ENCODE data around the gene FCHSD2. TPM values are rescaled to one million over a fixed set of nuclear protein-coding genes. Genes with fewer than 3 reads are reported as not detected.

The FCHSD2 gene
- total RNA-seq, 4 donors from 2014 or later, result 17.0 to 40.0 (median 27.0) TPM

DNA sequence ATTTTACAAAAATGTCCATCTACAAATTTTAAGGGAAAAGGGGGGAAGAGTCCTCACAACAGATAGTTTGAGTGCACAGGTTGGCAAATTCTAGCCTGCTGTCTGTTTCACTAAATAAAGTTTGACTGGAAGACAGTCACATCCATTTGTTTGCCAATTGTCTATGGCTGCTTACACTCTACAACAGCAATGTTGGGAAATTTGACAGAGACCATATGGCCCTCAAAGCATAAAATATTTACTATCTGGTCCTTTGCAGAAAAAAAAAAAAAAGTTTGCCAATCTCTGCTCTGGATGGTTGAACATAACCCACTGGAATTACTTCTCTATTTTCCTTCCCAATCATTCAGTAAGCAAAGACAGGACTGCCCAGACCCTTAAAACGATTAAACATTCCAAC is 88.2 kb downstream of the FCHSD2 start:
- 82 to 83% methylated on average over 1 of the region's 1 CpG for WGBS, 2 donors (ENCODE audit: low coverage in 1 of 2)
- no peak for ATAC-seq

GRCh38 chr11:73048446-73048845 is 93.7 kb downstream of the FCHSD2 start:
- no peak overlapping the region for H3K27ac ChIP-seq
- WGBS, 2 donors (ENCODE audit: low coverage in 1 of 2), result 94 to 100% methylated on average over 3 of the region's 3 CpGs
- H3K27me3 ChIP-seq, result no peaks in the 10 kb centered on the region
- H3K36me3 ChIP-seq, result no peaks in the 10 kb centered on the region
- TF ChIP-seq POLR2A (IDR thresholded peaks at IDR 0.05), result no peak
- no peak for TF ChIP-seq POLR2AphosphoS5 (IDR thresholded peaks at IDR 0.05)
- TF ChIP-seq, protein P1, sequence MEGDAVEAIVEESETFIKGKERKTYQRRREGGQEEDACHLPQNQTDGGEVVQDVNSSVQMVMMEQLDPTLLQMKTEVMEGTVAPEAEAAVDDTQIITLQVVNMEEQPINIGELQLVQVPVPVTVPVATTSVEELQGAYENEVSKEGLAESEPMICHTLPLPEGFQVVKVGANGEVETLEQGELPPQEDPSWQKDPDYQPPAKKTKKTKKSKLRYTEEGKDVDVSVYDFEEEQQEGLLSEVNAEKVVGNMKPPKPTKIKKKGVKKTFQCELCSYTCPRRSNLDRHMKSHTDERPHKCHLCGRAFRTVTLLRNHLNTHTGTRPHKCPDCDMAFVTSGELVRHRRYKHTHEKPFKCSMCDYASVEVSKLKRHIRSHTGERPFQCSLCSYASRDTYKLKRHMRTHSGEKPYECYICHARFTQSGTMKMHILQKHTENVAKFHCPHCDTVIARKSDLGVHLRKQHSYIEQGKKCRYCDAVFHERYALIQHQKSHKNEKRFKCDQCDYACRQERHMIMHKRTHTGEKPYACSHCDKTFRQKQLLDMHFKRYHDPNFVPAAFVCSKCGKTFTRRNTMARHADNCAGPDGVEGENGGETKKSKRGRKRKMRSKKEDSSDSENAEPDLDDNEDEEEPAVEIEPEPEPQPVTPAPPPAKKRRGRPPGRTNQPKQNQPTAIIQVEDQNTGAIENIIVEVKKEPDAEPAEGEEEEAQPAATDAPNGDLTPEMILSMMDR (IDR thresholded peaks at IDR 0.05), result no peak
- TF ChIP-seq EP300 (IDR thresholded peaks at IDR 0.05), result no peak
- peaks cover 0 to 5% (median 0%) of the 10 kb centered on the region in 3 donors for H3K4me1 ChIP-seq
- H3K4me3 ChIP-seq, result no peak overlapping the region
- H3K9me3 ChIP-seq, result no peaks in the 10 kb centered on the region
- ATAC-seq, result no peak

More for the DNA sequence above, 88.2 kb downstream of the FCHSD2 start:
- Histone ChIP-seq H3K27me3 (no peaks in the 10 kb centered on the region), H3K36me3 (no peaks in the 10 kb centered on the region), H3K9me3 (no peaks in the 10 kb centered on the region), H3K4me1 (peaks cover 0 to 4% (median 0%) of the 10 kb centered on the region in 3 donors), H3K27ac (no peak overlapping the region), H3K4me3 (no peak overlapping the region)
- TF ChIP-seq EP300 (IDR thresholded peaks at IDR 0.05) (no peak), POLR2A (IDR thresholded peaks at IDR 0.05) (no peak), POLR2AphosphoS5 (IDR thresholded peaks at IDR 0.05) (no peak)
- TF ChIP-seq, protein P1 (IDR thresholded peaks at IDR 0.05), result no peak

- Histone ChIP-seq H3K4me3 (no peak overlapping the region), H3K36me3 (no peaks in the 10 kb centered on the region), H3K27ac (no peak overlapping the region), H3K27me3 (no peaks in the 10 kb centered on the region), H3K4me1 (peaks cover 0 to 5% (median 0%) of the 10 kb centered on the region in 3 donors), H3K9me3 (no peaks in the 10 kb centered on the region)
- no peak for ATAC-seq
- TF ChIP-seq POLR2AphosphoS5 (IDR thresholded peaks at IDR 0.05), result no peak
- TF ChIP-seq, protein P1 (IDR thresholded peaks at IDR 0.05), result no peak
- TF ChIP-seq EP300 (IDR thresholded peaks at IDR 0.05), result no peak
- no peak for TF ChIP-seq POLR2A (IDR thresholded peaks at IDR 0.05)
- 63 to 66% methylated on average over 2 of the region's 2 CpGs for WGBS, 2 donors (ENCODE audit: low coverage in 1 of 2)
These were observed 94.2 kb downstream of the FCHSD2 start for GRCh38 chr11:73047773-73048371.

GRCh38 chr11:73040046-73040445 is 102.1 kb downstream of the FCHSD2 start:
- Histone ChIP-seq H3K9me3 (no peaks in the 10 kb centered on the region), H3K27me3 (no peaks in the 10 kb centered on the region), H3K4me1 (no peaks in the 10 kb centered on the region), H3K27ac (no peak overlapping the region), H3K36me3 (no peaks in the 10 kb centered on the region), H3K4me3 (no peak overlapping the region)
- 72 to 85% methylated on average over 2 of the region's 2 CpGs for WGBS, 2 donors (ENCODE audit: low coverage in 1 of 2)
- no peak for ATAC-seq
- TF ChIP-seq, protein P1 (IDR thresholded peaks at IDR 0.05), result no peak
- TF ChIP-seq POLR2AphosphoS5 (IDR thresholded peaks at IDR 0.05), result no peak
- no peak for TF ChIP-seq EP300 (IDR thresholded peaks at IDR 0.05)
- TF ChIP-seq POLR2A (IDR thresholded peaks at IDR 0.05), result no peak

DNA sequence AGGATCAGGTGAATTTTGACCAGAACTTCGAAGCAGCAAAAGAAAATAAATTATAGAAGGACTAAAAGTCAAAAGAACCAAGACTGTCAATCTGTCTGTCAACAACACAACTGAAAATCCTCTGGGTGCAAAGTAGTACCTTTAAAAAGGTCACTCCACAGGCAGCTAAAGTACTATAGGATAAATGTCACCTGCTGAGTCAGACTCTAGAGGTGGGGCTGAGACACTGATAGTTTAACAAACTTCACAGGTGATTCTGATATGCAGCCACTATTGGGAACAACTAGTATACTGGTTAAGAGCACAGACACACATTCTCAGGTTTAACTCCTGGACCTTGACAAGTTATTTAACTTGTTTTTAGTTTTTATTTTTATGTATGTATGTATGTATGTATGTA is 107.3 kb downstream of the FCHSD2 start:
- Histone ChIP-seq H3K4me1 (no peaks in the 10 kb centered on the region), H3K27me3 (no peaks in the 10 kb centered on the region), H3K9me3 (no peaks in the 10 kb centered on the region), H3K27ac (no peak overlapping the region), H3K4me3 (no peak overlapping the region), H3K36me3 (no peaks in the 10 kb centered on the region)
- TF ChIP-seq POLR2AphosphoS5 (IDR thresholded peaks at IDR 0.05), result no peak
- TF ChIP-seq EP300 (IDR thresholded peaks at IDR 0.05), result no peak
- no peak for TF ChIP-seq POLR2A (IDR thresholded peaks at IDR 0.05)
- TF ChIP-seq, protein P1 (IDR thresholded peaks at IDR 0.05), result no peak
- 91 to 100% methylated on average over 1 of the region's 1 CpG for WGBS, 2 donors (ENCODE audit: low coverage in 1 of 2)
- ATAC-seq, result no peak

Measured in gastroesophageal sphincter (tissue), 4 donors.